H7 (cell line): ENCODE measurements around the gene BCO1. TPM values are rescaled to one million over a fixed set of nuclear protein-coding genes. Genes with fewer than 3 reads are reported as not detected.

Source experiments
- DNase-seq: peaks from one replicate; pipeline ENCODE4 v3.0.0; 2012
- H3K27me3 ChIP-seq: 2 replicates; pipeline ENCODE4 v1.6.0; 2011; ENCODE audit warnings: mild to moderate bottlenecking, low read length; ENCODE audit not compliant: control insufficient read depth, insufficient read depth
- H3K36me3 ChIP-seq: replicated peaks from 2 replicates; pipeline ENCODE4 v1.5.1; 2011; ENCODE audit warnings: low read length; ENCODE audit not compliant: control insufficient read depth, insufficient read depth
- H3K4me3 ChIP-seq: 2 replicates; pipeline ENCODE4 v1.5.1; 2011; ENCODE audit warnings: low read depth, mild to moderate bottlenecking, control low read depth, low read length, moderate library complexity; ENCODE audit not compliant: insufficient read depth
- total RNA-seq: library from RNA; depleted of rRNA; stranded (reverse); fragments of >200 nt; shearing (Covaris generic); gene quantifications from 2 replicates; pipeline ENCODE4 v1.2.3, GENCODE V29; 2014; rRNA removed

Gene BCO1
- 0.10 and 0.63 TPM in 2 replicates for total RNA-seq

DNA sequence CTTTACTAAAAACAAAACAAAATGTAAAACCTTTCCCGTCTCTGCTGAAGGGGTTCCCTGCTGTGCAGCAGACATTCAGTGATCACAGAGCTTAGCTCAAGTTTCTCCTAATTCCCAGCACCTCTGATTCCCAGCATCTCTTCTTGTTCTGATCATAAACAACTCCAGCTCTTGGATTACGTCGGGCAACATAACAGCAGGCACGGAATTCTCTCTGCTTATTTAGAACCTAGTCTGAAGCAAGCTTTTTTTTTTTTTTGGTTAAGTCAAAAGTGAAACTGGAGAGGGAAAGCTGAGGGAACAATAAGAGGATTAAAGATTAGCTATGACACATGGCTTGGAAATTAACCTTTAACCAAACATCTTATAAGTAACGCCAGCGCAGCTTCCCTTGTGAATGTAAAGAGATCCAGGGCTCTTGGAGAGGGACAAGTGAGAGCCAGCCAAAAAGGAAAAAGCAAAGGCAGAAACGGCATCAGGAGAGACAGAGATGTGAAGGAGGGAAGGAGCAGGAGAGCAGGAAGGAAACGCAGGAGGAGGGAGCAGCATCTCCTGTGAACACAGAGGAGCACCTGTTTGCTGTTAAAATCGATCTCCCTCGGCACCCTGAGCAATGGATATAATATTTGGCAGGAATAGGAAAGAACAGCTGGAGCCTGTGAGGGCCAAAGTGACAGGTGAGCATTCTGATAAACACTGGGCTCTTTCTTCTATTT, at the start of gene BCO1:
TSS of gene BCO1 (plus strand) at position 394 of the 716 bp plus-strand sequence. CDS start at position 614, 220 bp downstream.
- Histone ChIP-seq H3K4me3 (peak within 1 kb of the TSS; percentile 12; the same call in 1 of the 2 replicates), H3K27me3 (no peaks in the 10 kb centered on the region)
- peak; percentile 55 for DNase-seq

GRCh38 chr16:81189100-81189664, 49.3 kb upstream of the BCO1 start:
- Histone ChIP-seq H3K36me3 (no peaks in the 10 kb centered on the region), H3K4me3 (no peak overlapping the region), H3K27me3 (no peaks in the 10 kb centered on the region)
- DNase-seq, result no peak

More for the DNA sequence above, at the start of gene BCO1:
- no peaks in the 10 kb centered on the region for H3K36me3 ChIP-seq

DNA sequence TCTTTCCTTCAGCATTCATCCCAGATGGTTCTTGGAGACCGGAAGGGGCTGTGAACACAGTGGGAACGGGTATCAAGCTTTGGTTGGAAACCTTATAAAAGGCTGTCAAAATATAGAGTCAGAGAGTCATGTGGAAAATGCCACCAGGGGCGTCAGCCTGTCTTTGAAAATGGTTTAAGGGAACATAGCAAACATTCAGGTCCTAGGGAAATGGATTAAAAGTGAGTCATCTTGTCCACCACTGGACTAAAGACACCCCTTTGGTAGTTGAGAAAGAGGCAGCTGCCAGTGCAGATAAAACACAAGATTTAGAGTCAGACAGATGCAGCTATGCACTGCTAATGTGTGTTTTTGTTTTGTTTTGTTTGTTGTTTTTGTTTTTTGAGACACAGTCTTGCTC, 47.8 kb upstream of the BCO1 start:
- Histone ChIP-seq H3K36me3 (no peaks in the 10 kb centered on the region), H3K27me3 (no peaks in the 10 kb centered on the region), H3K4me3 (no peak overlapping the region)
- DNase-seq, result no peak

DNA sequence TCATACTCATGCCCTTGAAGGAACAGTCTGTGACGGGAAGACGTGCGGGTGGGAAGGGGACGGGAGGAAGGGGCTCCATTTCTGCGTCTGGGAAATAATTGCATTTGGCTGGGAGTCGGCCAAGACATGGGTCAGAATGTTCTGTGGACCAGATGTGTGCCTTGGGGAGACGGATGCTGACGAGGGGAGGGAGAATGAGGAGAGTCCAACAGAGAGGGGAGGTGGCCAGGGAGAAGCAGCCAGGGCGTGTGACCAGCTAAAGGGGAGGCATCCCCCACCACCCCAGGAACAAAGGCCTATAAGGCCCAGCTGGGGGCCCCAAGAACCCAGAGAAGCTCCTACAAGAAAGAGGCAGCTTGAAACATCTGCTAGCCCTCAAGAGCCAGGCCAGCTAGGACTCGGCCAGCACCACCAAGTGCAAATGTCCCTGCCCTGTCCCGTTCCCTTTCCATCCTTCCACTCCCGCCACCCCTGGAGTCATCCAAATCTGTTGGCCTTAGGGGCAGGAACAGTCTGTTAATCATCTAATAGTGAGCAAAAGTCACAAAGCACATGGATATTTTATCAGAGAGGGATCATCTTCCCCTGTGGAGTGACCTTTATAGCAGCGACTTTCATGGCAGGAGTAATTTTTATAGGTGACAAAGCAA, 42.5 kb upstream of the BCO1 start:
- H3K36me3 ChIP-seq, result no peaks in the 10 kb centered on the region
- DNase-seq, result no peak
- no peak overlapping the region for H3K4me3 ChIP-seq
- no peaks in the 10 kb centered on the region for H3K27me3 ChIP-seq

- Histone ChIP-seq H3K4me3 (no peak overlapping the region), H3K27me3 (no peaks in the 10 kb centered on the region), H3K36me3 (no peaks in the 10 kb centered on the region)
- DNase-seq, result no peak
Observed at GRCh38 chr16:81198635-81199034, 39.9 kb upstream of the BCO1 start.

DNA sequence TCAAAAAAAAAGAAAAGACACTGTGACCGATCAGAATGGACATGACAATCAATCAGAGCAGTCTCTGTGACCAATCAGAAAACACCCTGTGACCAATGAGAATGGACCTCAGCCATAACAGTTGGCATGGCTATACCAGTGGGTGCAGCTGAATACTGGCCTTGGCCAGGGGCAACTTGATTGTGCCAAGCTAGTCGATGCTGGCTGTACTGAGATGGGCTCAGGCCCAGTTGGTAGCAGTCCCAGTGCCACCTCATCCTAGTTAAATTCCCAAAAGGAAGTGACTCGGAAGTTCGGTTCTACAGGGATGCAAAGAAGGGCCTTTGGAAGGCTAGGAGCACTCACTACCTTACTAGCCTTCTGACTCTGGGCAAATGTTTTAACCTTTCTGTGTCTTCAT, 37.2 kb upstream of the BCO1 start:
- Histone ChIP-seq H3K27me3 (no peaks in the 10 kb centered on the region), H3K4me3 (no peak overlapping the region), H3K36me3 (no peaks in the 10 kb centered on the region)
- no peak for DNase-seq

- Histone ChIP-seq H3K27me3 (no peaks in the 10 kb centered on the region), H3K36me3 (no peaks in the 10 kb centered on the region), H3K4me3 (no peak overlapping the region)
- peak; percentile 73 for DNase-seq
Observed at GRCh38 chr16:81204798-81205680, 33.5 kb upstream of the BCO1 start.

DNA sequence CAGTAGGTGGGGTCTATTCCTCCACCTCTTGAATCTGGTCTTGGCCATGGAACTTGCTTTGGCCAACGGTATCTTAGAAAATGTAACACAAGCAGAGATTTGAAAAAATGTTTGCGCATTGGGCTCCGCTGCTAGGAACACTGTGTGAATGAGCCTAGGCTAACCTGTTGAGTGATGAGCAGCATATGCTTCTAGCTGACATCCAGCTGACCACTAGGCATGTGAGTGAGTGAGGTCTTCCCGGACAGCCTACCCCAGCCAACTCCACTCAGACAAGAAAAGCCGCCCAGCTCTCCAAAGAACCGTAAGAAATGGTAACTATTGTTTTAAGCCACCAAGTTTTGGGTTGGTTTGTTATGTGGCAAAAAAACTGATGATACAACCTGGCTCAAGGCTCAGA, 31.4 kb upstream of the BCO1 start:
- no peaks in the 10 kb centered on the region for H3K36me3 ChIP-seq
- no peak overlapping the region for H3K4me3 ChIP-seq
- H3K27me3 ChIP-seq, result no peaks in the 10 kb centered on the region
- no peak for DNase-seq

GRCh38 chr16:81210807-81211206, 27.7 kb upstream of the BCO1 start:
- no peaks in the 10 kb centered on the region; the same call in 1 of the 2 replicates for H3K27me3 ChIP-seq
- DNase-seq, result no peak
- H3K4me3 ChIP-seq, result no peak overlapping the region
- no peaks in the 10 kb centered on the region for H3K36me3 ChIP-seq

- H3K36me3 ChIP-seq, result no peaks in the 10 kb centered on the region
- DNase-seq, result no peak
Observed at GRCh38 chr16:81212830-81213465, 25.5 kb upstream of the BCO1 start.

DNA sequence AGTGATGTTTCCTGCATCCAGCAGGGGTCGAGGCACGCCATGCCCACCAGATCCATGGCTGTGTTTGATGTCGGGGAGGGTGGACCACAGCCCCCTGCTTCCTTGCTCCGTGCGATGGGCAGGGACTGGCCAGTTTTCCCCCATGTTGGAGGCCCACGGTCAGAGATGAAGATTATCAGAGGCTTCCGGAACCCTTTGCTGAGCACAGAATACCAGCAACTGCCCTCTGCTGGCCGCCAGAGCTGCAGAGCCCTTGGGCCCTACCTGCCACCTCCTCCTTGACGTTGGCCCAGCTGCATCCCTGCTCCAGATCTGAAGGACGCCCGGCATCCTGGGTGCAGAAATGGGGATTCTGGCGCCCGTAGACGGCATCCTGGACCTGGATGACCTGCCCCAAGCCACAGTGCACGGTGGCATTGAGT, 23.7 kb upstream of the BCO1 start:
- DNase-seq, result peak; percentile 89
- no peaks in the 10 kb centered on the region; the same call in 1 of the 2 replicates for H3K27me3 ChIP-seq
- H3K36me3 ChIP-seq, result no peaks in the 10 kb centered on the region
- H3K4me3 ChIP-seq, result no peak overlapping the region

More at GRCh38 chr16:81212830-81213465, 25.5 kb upstream of the BCO1 start:
- Histone ChIP-seq H3K4me3 (no peak overlapping the region), H3K27me3 (no peaks in the 10 kb centered on the region; the same call in 1 of the 2 replicates)

GRCh38 chr16:81216114-81216513, 22.4 kb upstream of the BCO1 start:
- DNase-seq, result no peak
- H3K36me3 ChIP-seq, result no peaks in the 10 kb centered on the region
- H3K27me3 ChIP-seq, result no peaks in the 10 kb centered on the region; the same call in 1 of the 2 replicates
- H3K4me3 ChIP-seq, result no peak overlapping the region

- no peak for DNase-seq
- no peaks in the 10 kb centered on the region; the same call in 1 of the 2 replicates for H3K27me3 ChIP-seq
- H3K36me3 ChIP-seq, result no peaks in the 10 kb centered on the region
- no peak overlapping the region for H3K4me3 ChIP-seq
Observed at GRCh38 chr16:81216706-81217105, 21.8 kb upstream of the BCO1 start.

GRCh38 chr16:81219151-81219550, 19.3 kb upstream of the BCO1 start:
- no peak for DNase-seq

More at GRCh38 chr16:81219151-81219550, 19.3 kb upstream of the BCO1 start:
- no peaks in the 10 kb centered on the region for H3K36me3 ChIP-seq
- no peaks in the 10 kb centered on the region; the same call in 1 of the 2 replicates for H3K27me3 ChIP-seq
- H3K4me3 ChIP-seq, result no peak overlapping the region
